Hematopoietic multipotent progenitor cell (in vitro differentiated cells): Measurements from ENCODE around the gene JAKMIP2. TPM values are rescaled to one million over a fixed set of nuclear protein-coding genes. Genes with fewer than 3 reads are reported as not detected.
"Not testable (repeated sequence)": the region's sequence is repeated elsewhere in the genome, so short reads cannot be mapped to it uniquely, and the experiment has no call there.

ENCODE experiments used
- DNase-seq, 3 donors: peaks; one replicate each; pipeline ENCODE4 v3.0.0-alpha.2; 2011 to 2015; ENCODE audit warnings: low read depth in 2 of 3, low spot score in 2 of 3
- total RNA-seq: library from RNA; depleted of rRNA; stranded (reverse); fragments of >200 nt; gene quantifications from one replicate; pipeline ENCODE4 v1.2.3, GENCODE V29; 2012

The JAKMIP2 gene
- total RNA-seq, 1 donor, result 8.6 TPM

GRCh38 chr5:147750065-147750464, 32.5 kb downstream of the JAKMIP2 start:
- DNase-seq, result no peak

GRCh38 chr5:147748590-147748989, 33.9 kb downstream of the JAKMIP2 start:
- no peak for DNase-seq

GRCh38 chr5:147746986-147747385, 35.5 kb downstream of the JAKMIP2 start:
- DNase-seq, result no peak

GRCh38 chr5:147743678-147744374, 38.7 kb downstream of the JAKMIP2 start:
- peak in 2 of 3 donors; percentile 5 to 11 for DNase-seq

- no peak for DNase-seq
Measured at GRCh38 chr5:147743012-147743411, 39.5 kb downstream of the JAKMIP2 start.

- DNase-seq, result no peak
Measured at GRCh38 chr5:147742151-147742550, 40.4 kb downstream of the JAKMIP2 start.

- no peak for DNase-seq
Measured at GRCh38 chr5:147740864-147741263, 41.7 kb downstream of the JAKMIP2 start.

GRCh38 chr5:147737921-147738320, 44.6 kb downstream of the JAKMIP2 start:
- no peak for DNase-seq

GRCh38 chr5:147735621-147736125, 46.9 kb downstream of the JAKMIP2 start:
- no peak for DNase-seq

GRCh38 chr5:147734894-147735293, 47.6 kb downstream of the JAKMIP2 start:
- DNase-seq, result peak in 1 of 3 donors; percentile 63

- no peak for DNase-seq
Measured at GRCh38 chr5:147733075-147733474, 49.5 kb downstream of the JAKMIP2 start.

GRCh38 chr5:147732291-147732883, 50.1 kb downstream of the JAKMIP2 start:
- DNase-seq, result no peak

- DNase-seq, result no peak
Measured at GRCh38 chr5:147731431-147732290, 50.9 kb downstream of the JAKMIP2 start.

- DNase-seq, result no peak
Measured at GRCh38 chr5:147727200-147727599, 55.3 kb downstream of the JAKMIP2 start.

- not testable (repeated sequence) for DNase-seq
Measured at GRCh38 chr5:147721191-147721960, 61.2 kb downstream of the JAKMIP2 start.

- DNase-seq, result no peak
Measured at GRCh38 chr5:147713550-147714295, 68.8 kb downstream of the JAKMIP2 start.

- peak in 1 of 3 donors; percentile 45 for DNase-seq
Measured at GRCh38 chr5:147712598-147712997, 69.9 kb downstream of the JAKMIP2 start.

- DNase-seq, result no peak
Measured at GRCh38 chr5:147712019-147712418, 70.5 kb downstream of the JAKMIP2 start.

- DNase-seq, result no peak
Measured at GRCh38 chr5:147711019-147711418, 71.5 kb downstream of the JAKMIP2 start.

- DNase-seq, result no peak
Measured at GRCh38 chr5:147708708-147709107, 73.8 kb downstream of the JAKMIP2 start.
